Head of caudate nucleus (tissue), 42 donors: Measurements from ENCODE around the gene RNF157.

Experiments
- DNase-seq, 42 donors: peaks; one replicate each; pipeline versions ENCODE4 v3.0.0 to v3.0.0-alpha.2; 2020 to 2021; ENCODE audit warnings: mixed read lengths in 7 of 42
- intact Hi-C: fragments of 100-400 bp; cut with DNase I; formaldehyde crosslinking; loops from one replicate; pipeline ENCODE4 v1.15.0; 2022

Gene RNF157

GRCh38 chr17:76176701-76177574 lies 63.4 kb downstream of the RNF157 start:
- intact Hi-C loops, result no loop called here
- peak in 1 of 42 donors; percentile 1 for DNase-seq

GRCh38 chr17:76174037-76174436 lies 66.3 kb downstream of the RNF157 start:
- DNase-seq, result no peak
- intact Hi-C loops, result no loop called here

GRCh38 chr17:76173474-76173873 lies 66.8 kb downstream of the RNF157 start:
- intact Hi-C loops, result no loop called here
- no peak for DNase-seq

- intact Hi-C loops, result no loop called here
- DNase-seq, result no peak
These were observed 68.6 kb downstream of the RNF157 start for GRCh38 chr17:76171706-76172105.

GRCh38 chr17:76170114-76170513 lies 70.2 kb downstream of the RNF157 start:
- intact Hi-C loops, result no loop called here
- DNase-seq, result no peak

- DNase-seq, result peak in 33 of 42 donors; percentile 19 to 77 (median 47)
- intact Hi-C loops, result no loop called here
These were observed 73.4 kb downstream of the RNF157 start for GRCh38 chr17:76166906-76167305.

GRCh38 chr17:76166168-76166567 lies 74.1 kb downstream of the RNF157 start:
- DNase-seq, result peak; percentile 21 to 88 (median 72)
- intact Hi-C loops, result no loop called here

GRCh38 chr17:76164331-76164730 lies 76.0 kb downstream of the RNF157 start:
- intact Hi-C loops, result no loop called here
- DNase-seq, result no peak

GRCh38 chr17:76163919-76164318 lies 76.4 kb downstream of the RNF157 start:
- peak in 1 of 42 donors; percentile 6 for DNase-seq
- intact Hi-C loops, result no loop called here

GRCh38 chr17:76161619-76162266 lies 78.5 kb downstream of the RNF157 start:
- intact Hi-C loops, result no loop called here

GRCh38 chr17:76160896-76161528 lies 79.3 kb downstream of the RNF157 start:
- intact Hi-C loops, result no loop called here
- DNase-seq, result peak in 1 of 42 donors; percentile 15

More at GRCh38 chr17:76161619-76162266, 78.5 kb downstream of the RNF157 start:
- peak in 2 of 42 donors; percentile 22 to 34 for DNase-seq

GRCh38 chr17:76159157-76159556 lies 81.1 kb downstream of the RNF157 start:
- DNase-seq, result no peak
- intact Hi-C loops, result no loop called here

- intact Hi-C loops, result no loop called here
- peak in 1 of 42 donors; percentile 1 for DNase-seq
These were observed 82.5 kb downstream of the RNF157 start for GRCh38 chr17:76157759-76158158.

GRCh38 chr17:76156662-76156991 lies 83.7 kb downstream of the RNF157 start:
- intact Hi-C loops, result no loop called here

GRCh38 chr17:76155988-76156661 lies 84.2 kb downstream of the RNF157 start:
- DNase-seq, result peak in 2 of 42 donors; percentile 2 to 16
- intact Hi-C loops, result no loop called here

More at GRCh38 chr17:76156662-76156991, 83.7 kb downstream of the RNF157 start:
- DNase-seq, result peak in 2 of 42 donors; percentile 21 to 34

- intact Hi-C loops, result no loop called here
- peak in 3 of 42 donors; percentile 4 to 36 (median 26) for DNase-seq
These were observed 85.1 kb downstream of the RNF157 start for GRCh38 chr17:76154936-76155845.

GRCh38 chr17:76154292-76154691 lies 86.0 kb downstream of the RNF157 start:
- intact Hi-C loops, result no loop called here
- DNase-seq, result no peak

- intact Hi-C loops, result no loop called here
- peak in 3 of 42 donors; percentile 2 to 29 (median 17) for DNase-seq
These were observed 86.7 kb downstream of the RNF157 start for GRCh38 chr17:76153640-76154039.
